ENCODE measurements around the gene GP2. TPM values are rescaled to one million over a fixed set of nuclear protein-coding genes. Genes with fewer than 3 reads are reported as not detected.

Gene GP2
- total RNA-seq, 1 experiment from 2014 or later, result not detected

Other genes with a start within 250 kb of the GP2 start
- not detected in 2 replicates for gene UMOD, start 25.2 kb upstream of the GP2 start, total RNA-seq (2014; rRNA removed; shearing (Covaris generic))
- gene PDILT, start 77.2 kb upstream of the GP2 start, total RNA-seq (2014; rRNA removed; shearing (Covaris generic)), result not detected in 2 replicates
- not detected in 2 replicates for gene ACSM5, start 82.0 kb upstream of the GP2 start, total RNA-seq (2014; rRNA removed; shearing (Covaris generic))
- not detected in 2 replicates for gene ACSM2A, start 124.0 kb upstream of the GP2 start, total RNA-seq (2014; rRNA removed; shearing (Covaris generic))
- not detected in 2 replicates for gene ACSM2B, start 248.9 kb upstream of the GP2 start, total RNA-seq (2014; rRNA removed; shearing (Covaris generic))